ENCODE results near the gene MPV17L. TPM values are rescaled to one million over a fixed set of nuclear protein-coding genes. Genes with fewer than 3 reads are reported as not detected.
A peak's percentile ranks its signal among the peaks of the same experiment; 100 is the strongest.

The MPV17L gene
- polyA plus RNA-seq, 2 of the 4 experiments (the other 2 are of a cell fraction), result 3.7 to 5.8 TPM

DNA sequence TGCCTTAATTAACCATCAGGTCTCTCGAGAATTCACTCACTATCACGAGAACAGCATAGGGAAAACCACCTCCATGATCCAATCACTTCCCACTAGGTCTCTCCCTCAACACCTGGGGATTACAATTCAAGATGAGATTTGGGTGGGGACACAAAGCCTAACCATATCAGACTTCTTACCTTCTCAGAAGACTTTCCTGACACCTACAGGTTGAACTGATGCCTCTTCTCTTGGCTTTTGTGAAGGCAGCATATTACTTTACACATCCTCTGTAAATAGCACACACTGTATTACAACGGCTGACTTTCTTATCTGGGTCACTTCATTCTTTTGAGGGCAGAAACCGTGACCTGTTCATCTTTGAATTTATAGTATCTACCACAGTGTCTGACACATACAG is 62.4 kb downstream of the MPV17L start:
- Histone ChIP-seq H3K9me3 (no peaks in the 10 kb centered on the region), H3K4me1 (peaks cover 20% of the 10 kb centered on the region), H3K4me2 (no peak overlapping the region), H3K4me3 (no peak overlapping the region), H3K27ac (no peak overlapping the region)
- WGBS (ENCODE audit: missing lambda C conversion rate), result 72% methylated on average over 4 of the region's 4 CpGs
- ChIA-PET POLR2A (no interaction called here), CTCF (no interaction called here)
- ATAC-seq (peak in 1 of 2 experiments; percentile 30; a peak in 1 of 6 replicates), DNase-seq (ENCODE audit: low read depth in 1 of 2, low spot score in 1 of 2) (no peak), FAIRE-seq (no peak)
- TF ChIP-seq HEYL (CRISPR knock-in tag; IDR thresholded peaks at IDR 0.05), result no peak
- TF ChIP-seq, protein P1, sequence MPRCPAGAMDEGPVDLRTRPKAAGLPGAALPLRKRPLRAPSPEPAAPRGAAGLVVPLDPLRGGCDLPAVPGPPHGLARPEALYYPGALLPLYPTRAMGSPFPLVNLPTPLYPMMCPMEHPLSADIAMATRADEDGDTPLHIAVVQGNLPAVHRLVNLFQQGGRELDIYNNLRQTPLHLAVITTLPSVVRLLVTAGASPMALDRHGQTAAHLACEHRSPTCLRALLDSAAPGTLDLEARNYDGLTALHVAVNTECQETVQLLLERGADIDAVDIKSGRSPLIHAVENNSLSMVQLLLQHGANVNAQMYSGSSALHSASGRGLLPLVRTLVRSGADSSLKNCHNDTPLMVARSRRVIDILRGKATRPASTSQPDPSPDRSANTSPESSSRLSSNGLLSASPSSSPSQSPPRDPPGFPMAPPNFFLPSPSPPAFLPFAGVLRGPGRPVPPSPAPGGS (IDR thresholded peaks at IDR 0.05), result no peak
- TF ChIP-seq ZNF302 (CRISPR knock-in tag; IDR thresholded peaks at IDR 0.05), result no peak
- no peak for TF ChIP-seq REST (IDR thresholded peaks at IDR 0.05)
- no peak for TF ChIP-seq EHMT2 (IDR thresholded peaks at IDR 0.05; ENCODE audit: low read depth)
- no peak for TF ChIP-seq RARB (CRISPR knock-in tag; IDR thresholded peaks at IDR 0.05)
- no peak for TF ChIP-seq MAZ (IDR thresholded peaks at IDR 0.05; ENCODE audit: borderline replicate concordance, low read depth, low read length)
- TF ChIP-seq PHF8 (IDR thresholded peaks at IDR 0.05; ENCODE audit: borderline replicate concordance, low read depth), result no peak
- peak in 1 of 2 experiments; percentile 38; a peak in 2 of 5 replicates for TF ChIP-seq RAD21 (conservative IDR thresholded peaks at IDR 0.05 in 1 of 2, IDR thresholded peaks at IDR 0.05 in 1 of 2)

- 84% methylated on average over 1 of the region's 1 CpG for WGBS (ENCODE audit: missing lambda C conversion rate)
- ATAC-seq (no peak), DNase-seq (ENCODE audit: low read depth in 1 of 2, low spot score in 1 of 2) (no peak), FAIRE-seq (no peak)
- Histone ChIP-seq H3K9me3 (no peaks in the 10 kb centered on the region), H3K4me3 (no peak overlapping the region), H3K4me2 (no peak overlapping the region), H3K27ac (no peak overlapping the region), H3K4me1 (peaks cover 7% of the 10 kb centered on the region; the same call in 1 of the 3 replicates)
- TF ChIP-seq EHF (CRISPR knock-in tag; IDR thresholded peaks at IDR 0.05) (no peak), ZFP36 (IDR thresholded peaks at IDR 0.05; ENCODE audit: borderline replicate concordance, partially characterized antibody) (no peak), JUNB (IDR thresholded peaks at IDR 0.05) (no peak), REST (IDR thresholded peaks at IDR 0.05) (no peak)
- TF ChIP-seq, protein P1 (IDR thresholded peaks at IDR 0.05), result no peak
- POLR2A ChIA-PET, result no interaction called here
- CTCF ChIA-PET, result no interaction called here
Observed at GRCh38 chr16:15459791-15460190, 64.2 kb downstream of the MPV17L start.

Measured in A549 (cell line).